Stimulated activated CD4-positive, alpha-beta T cell treated with anti-CD3 and anti-CD28 coated beads, TNF-alpha, amount 100 ng/mL, for 4 hours (primary cell): ENCODE results near the gene HDAC2.
"Not testable (repeated sequence)": the region's sequence is repeated elsewhere in the genome, so short reads cannot be mapped to it uniquely, and the experiment has no call there.

Experiments
- DNase-seq, 3 experiments: peaks; one replicate each; pipeline ENCODE4 v3.0.0-alpha.2; 2020; ENCODE audit warnings: low read depth in 3 of 3

HDAC2 gene

GRCh38 chr6:113971741-113972140, 793 bp upstream of the HDAC2 start:
- DNase-seq = no peak

GRCh38 chr6:113969888-113970804, 802 bp downstream of the HDAC2 start:
- DNase-seq = peak; percentile 13 to 24 (median 19)

- no peak for DNase-seq
These were observed 2.5 kb downstream of the HDAC2 start for GRCh38 chr6:113968472-113968871.

- no peak for DNase-seq
These were observed 3.2 kb downstream of the HDAC2 start for GRCh38 chr6:113967777-113968176.

- no peak for DNase-seq
These were observed 10.2 kb downstream of the HDAC2 start for GRCh38 chr6:113960795-113961194.

- DNase-seq = no peak
These were observed 11.7 kb downstream of the HDAC2 start for GRCh38 chr6:113959235-113959634.

- no peak for DNase-seq
These were observed 16.3 kb downstream of the HDAC2 start for GRCh38 chr6:113954653-113955052.

- no peak for DNase-seq
These were observed 17.6 kb downstream of the HDAC2 start for GRCh38 chr6:113953346-113953745.

GRCh38 chr6:113949499-113949898, 21.4 kb downstream of the HDAC2 start:
- DNase-seq = no peak

- no peak for DNase-seq
These were observed 26.2 kb downstream of the HDAC2 start for GRCh38 chr6:113944701-113945100.

- DNase-seq = no peak
These were observed 31.1 kb downstream of the HDAC2 start for GRCh38 chr6:113939825-113940224.

GRCh38 chr6:113936093-113936934, 34.6 kb downstream of the HDAC2 start:
- no peak for DNase-seq

GRCh38 chr6:113934101-113934500, 36.8 kb downstream of the HDAC2 start:
- no peak for DNase-seq

GRCh38 chr6:113931907-113932306, 39.0 kb downstream of the HDAC2 start:
- not testable (repeated sequence) for DNase-seq

GRCh38 chr6:113930183-113930582, 40.8 kb downstream of the HDAC2 start:
- no peak for DNase-seq

GRCh38 chr6:113927001-113927400, 43.9 kb downstream of the HDAC2 start:
- DNase-seq = no peak

- no peak for DNase-seq
These were observed 45.6 kb downstream of the HDAC2 start for GRCh38 chr6:113925378-113925777.

- no peak for DNase-seq
These were observed 46.6 kb downstream of the HDAC2 start for GRCh38 chr6:113924312-113924723.

- no peak for DNase-seq
These were observed 47.4 kb downstream of the HDAC2 start for GRCh38 chr6:113923526-113923925.

GRCh38 chr6:113921299-113921904, 49.5 kb downstream of the HDAC2 start:
- no peak for DNase-seq

GRCh38 chr6:113920663-113921267, 50.2 kb downstream of the HDAC2 start:
- DNase-seq = no peak

GRCh38 chr6:113910285-113910684, 60.7 kb downstream of the HDAC2 start:
- DNase-seq = not testable (repeated sequence)
